GM12873 (cell line): ENCODE results near the gene NOP56.

Experiments
- TF ChIP-seq, protein P1 (sequence below): IDR thresholded peaks from 2 replicates; pipeline ENCODE4 v1.5.1; 2012; ENCODE audit warnings: low read depth, mild to moderate bottlenecking, moderate library complexity, low read length, control low read depth; ENCODE audit not compliant: insufficient read depth; ENCODE audit errors: missing control alignments

The NOP56 gene

DNA sequence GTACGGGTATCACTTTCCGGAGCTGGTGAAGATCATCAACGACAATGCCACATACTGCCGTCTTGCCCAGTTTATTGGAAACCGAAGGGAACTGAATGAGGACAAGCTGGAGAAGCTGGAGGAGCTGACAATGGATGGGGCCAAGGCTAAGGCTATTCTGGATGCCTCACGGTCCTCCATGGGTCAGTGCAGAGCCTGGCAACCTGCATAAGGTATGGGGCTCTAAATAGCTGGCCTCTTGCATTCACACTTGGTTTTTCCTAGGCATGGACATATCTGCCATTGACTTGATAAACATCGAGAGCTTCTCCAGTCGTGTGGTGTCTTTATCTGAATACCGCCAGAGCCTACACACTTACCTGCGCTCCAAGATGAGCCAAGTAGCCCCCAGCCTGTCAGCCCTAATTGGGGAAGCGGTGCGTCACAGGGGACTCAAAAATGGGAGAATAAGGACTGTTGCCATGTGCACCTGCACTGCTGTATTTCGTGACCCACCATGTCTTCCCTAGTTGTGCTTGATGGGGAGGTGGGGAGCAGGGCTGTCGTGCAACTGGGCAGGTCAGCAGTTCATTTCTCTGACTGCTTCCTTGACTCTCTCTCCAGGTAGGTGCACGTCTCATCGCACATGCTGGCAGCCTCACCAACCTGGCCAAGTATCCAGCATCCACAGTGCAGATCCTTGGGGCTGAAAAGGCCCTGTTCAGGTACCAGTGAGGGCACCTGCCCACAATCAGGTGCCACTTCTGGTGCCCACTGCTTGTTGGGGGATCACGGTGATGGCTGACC, 3.1 kb downstream of the NOP56 start:
- TF ChIP-seq, protein P1, sequence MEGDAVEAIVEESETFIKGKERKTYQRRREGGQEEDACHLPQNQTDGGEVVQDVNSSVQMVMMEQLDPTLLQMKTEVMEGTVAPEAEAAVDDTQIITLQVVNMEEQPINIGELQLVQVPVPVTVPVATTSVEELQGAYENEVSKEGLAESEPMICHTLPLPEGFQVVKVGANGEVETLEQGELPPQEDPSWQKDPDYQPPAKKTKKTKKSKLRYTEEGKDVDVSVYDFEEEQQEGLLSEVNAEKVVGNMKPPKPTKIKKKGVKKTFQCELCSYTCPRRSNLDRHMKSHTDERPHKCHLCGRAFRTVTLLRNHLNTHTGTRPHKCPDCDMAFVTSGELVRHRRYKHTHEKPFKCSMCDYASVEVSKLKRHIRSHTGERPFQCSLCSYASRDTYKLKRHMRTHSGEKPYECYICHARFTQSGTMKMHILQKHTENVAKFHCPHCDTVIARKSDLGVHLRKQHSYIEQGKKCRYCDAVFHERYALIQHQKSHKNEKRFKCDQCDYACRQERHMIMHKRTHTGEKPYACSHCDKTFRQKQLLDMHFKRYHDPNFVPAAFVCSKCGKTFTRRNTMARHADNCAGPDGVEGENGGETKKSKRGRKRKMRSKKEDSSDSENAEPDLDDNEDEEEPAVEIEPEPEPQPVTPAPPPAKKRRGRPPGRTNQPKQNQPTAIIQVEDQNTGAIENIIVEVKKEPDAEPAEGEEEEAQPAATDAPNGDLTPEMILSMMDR: no peak

DNA sequence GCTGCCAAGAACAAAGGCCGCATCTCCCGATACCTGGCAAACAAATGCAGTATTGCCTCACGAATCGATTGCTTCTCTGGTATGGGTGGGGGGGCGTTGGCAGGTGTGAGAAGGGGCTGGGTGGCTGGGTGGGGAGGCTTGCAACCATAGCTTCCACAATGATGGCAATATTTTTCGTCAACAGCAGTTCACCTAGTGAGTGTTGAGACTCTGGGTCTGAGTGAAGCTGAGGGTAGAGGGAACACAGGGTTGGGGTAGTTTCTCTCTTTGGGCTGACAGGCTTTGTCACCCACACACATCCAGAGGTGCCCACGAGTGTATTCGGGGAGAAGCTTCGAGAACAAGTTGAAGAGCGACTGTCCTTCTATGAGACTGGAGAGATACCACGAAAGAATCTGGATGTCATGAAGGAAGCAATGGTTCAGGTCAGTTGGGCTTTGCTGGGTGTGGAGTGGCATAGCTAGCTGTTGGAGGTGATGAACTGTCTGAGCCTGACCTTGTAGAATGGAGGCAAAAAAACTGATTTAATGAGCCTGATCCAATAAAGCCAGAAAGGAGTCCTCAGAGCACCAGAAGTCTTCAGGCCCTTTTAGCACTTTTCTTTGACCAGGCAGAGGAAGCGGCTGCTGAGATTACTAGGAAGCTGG, 4.2 kb downstream of the NOP56 start:
- TF ChIP-seq, protein P1: no peak

DNA sequence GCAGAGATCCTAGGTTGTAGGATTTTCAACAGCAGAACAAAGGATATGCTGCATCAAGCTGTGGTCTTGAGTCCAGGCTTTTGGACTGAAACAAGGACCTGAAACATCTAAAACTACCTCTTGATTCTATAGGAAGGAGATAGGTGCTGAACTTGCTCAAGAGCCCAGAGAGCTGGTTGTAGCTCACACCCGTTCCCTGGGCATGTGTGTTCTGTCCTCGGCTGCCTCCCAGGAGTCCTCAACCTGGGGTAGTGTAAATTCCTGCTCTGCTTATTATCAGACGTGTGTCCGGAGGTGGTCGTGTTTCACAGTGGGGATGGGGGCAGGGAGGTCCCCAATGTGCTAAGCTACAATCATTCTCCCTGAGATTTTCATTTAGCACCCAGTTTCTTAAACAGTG, 4.8 kb downstream of the NOP56 start:
- TF ChIP-seq, protein P1: no peak

DNA sequence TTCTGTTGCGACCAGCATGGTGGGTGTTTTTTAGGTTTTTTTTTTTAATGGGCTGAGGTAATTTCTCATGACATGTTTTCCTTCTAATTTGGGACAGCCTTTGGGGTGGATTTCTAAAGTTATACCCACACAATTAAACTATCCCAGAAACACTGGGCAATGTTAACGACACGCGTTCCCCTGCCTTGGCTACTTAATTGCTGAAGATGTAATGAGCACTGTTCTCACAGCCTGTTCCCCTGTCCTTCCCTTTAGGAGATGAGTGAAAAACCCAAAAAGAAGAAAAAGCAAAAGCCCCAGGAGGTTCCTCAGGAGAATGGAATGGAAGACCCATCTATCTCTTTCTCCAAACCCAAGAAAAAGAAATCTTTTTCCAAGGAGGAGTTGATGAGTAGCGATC, 5.2 kb downstream of the NOP56 start:
- TF ChIP-seq, protein P1: no peak

GRCh38 chr20:2658414-2659354, 6.3 kb downstream of the NOP56 start:
- TF ChIP-seq, protein P1: no peak

DNA sequence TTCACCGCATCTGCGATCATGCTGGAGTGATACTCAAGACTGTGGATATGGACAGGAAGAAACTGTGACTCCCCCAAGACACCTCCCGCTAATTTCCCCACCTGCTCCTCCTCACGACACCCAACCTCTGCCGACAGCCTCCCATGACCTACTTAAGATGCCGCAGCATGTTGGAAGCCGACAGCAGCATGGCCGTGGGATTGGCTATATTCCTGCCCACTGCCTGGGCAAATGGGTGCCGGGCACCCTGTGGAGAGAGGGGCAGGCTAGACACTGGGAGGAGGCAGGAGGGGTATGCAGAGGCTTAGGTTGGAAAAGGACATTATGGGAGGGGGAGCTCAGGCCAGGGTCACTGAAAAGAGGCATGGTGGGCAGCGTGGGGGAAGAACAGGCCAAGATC, 7.1 kb downstream of the NOP56 start:
- TF ChIP-seq, protein P1: no peak

GRCh38 chr20:2663364-2663886, 11.0 kb downstream of the NOP56 start:
- TF ChIP-seq, protein P1: no peak
